Memory B cell (primary cell): ENCODE data around the gene SYNGAP1.

Experiments
- ATAC-seq: fragments of 150-1000 bp; cut with Tn5 transposase; 2 replicates; pipeline ENCODE4 v1.10.0; 2021; ENCODE audit warnings: low read depth, mild to moderate bottlenecking, moderate library complexity
- DNase-seq, 2 donors: peaks; one replicate each; pipeline ENCODE4 v3.0.0; 2022; ENCODE audit warnings: low spot score in 2 of 2
- H3K27ac Mint-ChIP-seq: one replicate; pipeline ENCODE4 v1.8.0; 2022; ENCODE audit warnings: mild to moderate bottlenecking, moderate library complexity, mixed read lengths
- H3K27me3 Mint-ChIP-seq: one replicate; pipeline ENCODE4 v1.8.0; 2022; ENCODE audit warnings: mixed read lengths
- H3K36me3 Mint-ChIP-seq: one replicate; pipeline ENCODE4 v1.8.0; 2022; ENCODE audit warnings: mild to moderate bottlenecking, mixed read lengths
- H3K4me1 Mint-ChIP-seq: one replicate; pipeline ENCODE4 v1.8.0; 2022; ENCODE audit warnings: mixed read lengths
- H3K4me3 Mint-ChIP-seq: one replicate; pipeline ENCODE4 v1.8.0; 2022; ENCODE audit warnings: mild to moderate bottlenecking, moderate library complexity, mixed read lengths
- H3K9me3 Mint-ChIP-seq: one replicate; pipeline ENCODE4 v1.8.0; 2022; ENCODE audit warnings: mixed read lengths

Gene SYNGAP1

GRCh38 chr6:33446356-33446755 lies 26.5 kb downstream of the SYNGAP1 start:
- ATAC-seq (no peak), DNase-seq (no peak)
- Mint-ChIP-seq H3K27me3 (no peaks in the 10 kb centered on the region), H3K4me1 (peaks cover 13% of the 10 kb centered on the region), H3K4me3 (no peak overlapping the region), H3K9me3 (no peaks in the 10 kb centered on the region), H3K27ac (no peak overlapping the region), H3K36me3 (peaks cover 34% of the 10 kb centered on the region)

GRCh38 chr6:33450434-33450833 lies 30.6 kb downstream of the SYNGAP1 start:
- peaks cover 27% of the 10 kb centered on the region for H3K36me3 Mint-ChIP-seq
- H3K27me3 Mint-ChIP-seq, result no peaks in the 10 kb centered on the region
- DNase-seq, result no peak
- peak overlapping the region; percentile 45 for H3K27ac Mint-ChIP-seq
- no peaks in the 10 kb centered on the region for H3K9me3 Mint-ChIP-seq
- H3K4me1 Mint-ChIP-seq, result peaks cover 32% of the 10 kb centered on the region
- no peak overlapping the region for H3K4me3 Mint-ChIP-seq
- ATAC-seq, result no peak

GRCh38 chr6:33451606-33452005 lies 31.7 kb downstream of the SYNGAP1 start:
- Mint-ChIP-seq H3K36me3 (peaks cover 26% of the 10 kb centered on the region), H3K4me1 (peaks cover 28% of the 10 kb centered on the region), H3K4me3 (no peak overlapping the region), H3K9me3 (no peaks in the 10 kb centered on the region), H3K27me3 (no peaks in the 10 kb centered on the region), H3K27ac (no peak overlapping the region)
- DNase-seq (no peak), ATAC-seq (no peak)

- peaks cover 24% of the 10 kb centered on the region for H3K36me3 Mint-ChIP-seq
- no peaks in the 10 kb centered on the region for H3K27me3 Mint-ChIP-seq
- H3K4me1 Mint-ChIP-seq, result peaks cover 28% of the 10 kb centered on the region
- no peak overlapping the region for H3K4me3 Mint-ChIP-seq
- no peak for DNase-seq
- ATAC-seq, result no peak
- no peaks in the 10 kb centered on the region for H3K9me3 Mint-ChIP-seq
- no peak overlapping the region for H3K27ac Mint-ChIP-seq
These were observed 32.6 kb downstream of the SYNGAP1 start for GRCh38 chr6:33452496-33452895.

- Mint-ChIP-seq H3K27ac (peak overlapping the region; percentile 94), H3K4me1 (peaks cover 23% of the 10 kb centered on the region), H3K4me3 (peak overlapping the region; percentile 98), H3K36me3 (peaks cover 17% of the 10 kb centered on the region), H3K9me3 (no peaks in the 10 kb centered on the region), H3K27me3 (no peaks in the 10 kb centered on the region)
- DNase-seq (no peak), ATAC-seq (no peak)
These were observed 33.6 kb downstream of the SYNGAP1 start for GRCh38 chr6:33453393-33454008.

- peak within 1 kb of the TSS; percentile 94 for H3K27ac Mint-ChIP-seq
- DNase-seq, result peak; percentile 84 to 85
- no peaks in the 10 kb centered on the region for H3K9me3 Mint-ChIP-seq
- peak within 1 kb of the TSS; percentile 98 for H3K4me3 Mint-ChIP-seq
- H3K27me3 Mint-ChIP-seq, result no peaks in the 10 kb centered on the region
- peak; percentile 99 for ATAC-seq
- peaks cover 22% of the 10 kb centered on the region for H3K4me1 Mint-ChIP-seq
- peaks cover 9% of the 10 kb centered on the region for H3K36me3 Mint-ChIP-seq
These were observed 34.4 kb downstream of the SYNGAP1 start, which contains the start of gene ZBTB9 for GRCh38 chr6:33454009-33454946. Gene ZBTB9 (plus strand): TSS chr6:33454576. CDS start chr6:33455101, 525 bp downstream.

- Mint-ChIP-seq H3K27me3 (no peaks in the 10 kb centered on the region), H3K36me3 (peaks cover 8% of the 10 kb centered on the region), H3K27ac (peak overlapping the region; percentile 94), H3K4me1 (peaks cover 22% of the 10 kb centered on the region), H3K9me3 (no peaks in the 10 kb centered on the region), H3K4me3 (peak overlapping the region; percentile 98)
- no peak for DNase-seq
- no peak for ATAC-seq
These were observed 35.2 kb downstream of the SYNGAP1 start for GRCh38 chr6:33455051-33455450.

- Mint-ChIP-seq H3K27ac (no peak overlapping the region), H3K9me3 (no peaks in the 10 kb centered on the region), H3K4me1 (peaks cover 22% of the 10 kb centered on the region), H3K4me3 (no peak overlapping the region), H3K36me3 (peaks cover 8% of the 10 kb centered on the region), H3K27me3 (no peaks in the 10 kb centered on the region)
- no peak for DNase-seq
- no peak for ATAC-seq
These were observed 36.3 kb downstream of the SYNGAP1 start for GRCh38 chr6:33456156-33456555.

- no peak for DNase-seq
- no peaks in the 10 kb centered on the region for H3K27me3 Mint-ChIP-seq
- H3K27ac Mint-ChIP-seq, result peak overlapping the region; percentile 10
- peaks cover 13% of the 10 kb centered on the region for H3K4me1 Mint-ChIP-seq
- peaks cover 8% of the 10 kb centered on the region for H3K36me3 Mint-ChIP-seq
- H3K9me3 Mint-ChIP-seq, result no peaks in the 10 kb centered on the region
- H3K4me3 Mint-ChIP-seq, result no peak overlapping the region
- ATAC-seq, result no peak
These were observed 38.8 kb downstream of the SYNGAP1 start for GRCh38 chr6:33458676-33459075.

- no peak for DNase-seq
- ATAC-seq, result no peak
- H3K27ac Mint-ChIP-seq, result no peak overlapping the region
These were observed 39.4 kb downstream of the SYNGAP1 start for GRCh38 chr6:33459226-33459625.

GRCh38 chr6:33466075-33466735 lies 46.3 kb downstream of the SYNGAP1 start:
- H3K27me3 Mint-ChIP-seq, result peaks cover 1% of the 10 kb centered on the region

More at GRCh38 chr6:33459226-33459625, 39.4 kb downstream of the SYNGAP1 start:
- Mint-ChIP-seq H3K9me3 (no peaks in the 10 kb centered on the region), H3K27me3 (no peaks in the 10 kb centered on the region), H3K36me3 (peaks cover 8% of the 10 kb centered on the region), H3K4me1 (peaks cover 12% of the 10 kb centered on the region), H3K4me3 (no peak overlapping the region)

GRCh38 chr6:33467091-33467490 lies 47.2 kb downstream of the SYNGAP1 start:
- no peak overlapping the region for H3K27ac Mint-ChIP-seq
- no peak overlapping the region for H3K4me3 Mint-ChIP-seq
- no peak for ATAC-seq
- H3K4me1 Mint-ChIP-seq, result peaks cover 3% of the 10 kb centered on the region
- no peak for DNase-seq
- H3K27me3 Mint-ChIP-seq, result peaks cover 2% of the 10 kb centered on the region
- H3K36me3 Mint-ChIP-seq, result no peaks in the 10 kb centered on the region
- no peaks in the 10 kb centered on the region for H3K9me3 Mint-ChIP-seq

More at GRCh38 chr6:33466075-33466735, 46.3 kb downstream of the SYNGAP1 start:
- Mint-ChIP-seq H3K27ac (no peak overlapping the region), H3K4me3 (no peak overlapping the region), H3K36me3 (no peaks in the 10 kb centered on the region), H3K9me3 (no peaks in the 10 kb centered on the region), H3K4me1 (peaks cover 3% of the 10 kb centered on the region)
- no peak for ATAC-seq
- no peak for DNase-seq

- Mint-ChIP-seq H3K36me3 (no peaks in the 10 kb centered on the region), H3K4me1 (peaks cover 3% of the 10 kb centered on the region), H3K9me3 (no peaks in the 10 kb centered on the region), H3K27ac (no peak overlapping the region), H3K4me3 (no peak overlapping the region), H3K27me3 (peaks cover 3% of the 10 kb centered on the region)
- DNase-seq (no peak), ATAC-seq (no peak)
These were observed 49.8 kb downstream of the SYNGAP1 start for GRCh38 chr6:33469661-33470060.

- H3K27ac Mint-ChIP-seq, result no peak overlapping the region
- H3K9me3 Mint-ChIP-seq, result no peaks in the 10 kb centered on the region
- H3K4me1 Mint-ChIP-seq, result no peaks in the 10 kb centered on the region
These were observed 58.0 kb downstream of the SYNGAP1 start for GRCh38 chr6:33477864-33478263.

More at GRCh38 chr6:33477864-33478263, 58.0 kb downstream of the SYNGAP1 start:
- Mint-ChIP-seq H3K36me3 (no peaks in the 10 kb centered on the region), H3K27me3 (peaks cover 7% of the 10 kb centered on the region), H3K4me3 (no peak overlapping the region)
- no peak for ATAC-seq
- no peak for DNase-seq
